Nephron (organoid): ENCODE results near the gene ASAP2.

Experiments used
- H3K27ac Mint-ChIP-seq, 3 experiments: 2 replicates each; pipeline ENCODE4 v1.8.0; 2020; ENCODE audit warnings: mixed read lengths in 3 of 3, mild to moderate bottlenecking in 2 of 3, moderate library complexity in 1 of 3
- H3K27me3 Mint-ChIP-seq: 2 replicates; pipeline ENCODE4 v1.8.0; 2021; ENCODE audit warnings: low read depth, mild to moderate bottlenecking, moderate library complexity, mixed read lengths
- H3K36me3 Mint-ChIP-seq: 2 replicates; pipeline ENCODE4 v1.8.0; 2020; ENCODE audit warnings: low read depth, mixed read lengths
- H3K4me1 Mint-ChIP-seq: 2 replicates; pipeline ENCODE4 v1.8.0; 2020; ENCODE audit warnings: mixed read lengths
- H3K4me3 Mint-ChIP-seq, 3 experiments: 2 replicates each; pipeline ENCODE4 v1.8.0; 2020; ENCODE audit warnings: mild to moderate bottlenecking in 3 of 3, mixed read lengths in 3 of 3, moderate library complexity in 2 of 3
- H3K9me3 Mint-ChIP-seq: 2 replicates; pipeline ENCODE4 v1.8.0; 2020; ENCODE audit warnings: mixed read lengths
- CTCF ChIP-seq, 3 experiments: fragments of 200-600 bp; sonication (generic); IDR thresholded peaks; one replicate each; pipeline ENCODE4 v1.5.0; 2021; ENCODE audit warnings: antibody characterized with exemption in 3 of 3; ENCODE audit not compliant: unreplicated experiment in 3 of 3

ASAP2 gene

GRCh38 chr2:9244985-9245544 lies 38.5 kb downstream of the ASAP2 start:
- no peak for TF ChIP-seq CTCF (IDR thresholded peaks at IDR 0.05; ENCODE audit: unreplicated experiment in 3 of 3)
- Mint-ChIP-seq H3K27ac (peak overlapping the region in 2 of 3 experiments; percentile 52 to 59), H3K4me1 (peaks cover 71% of the 10 kb centered on the region), H3K9me3 (no peaks in the 10 kb centered on the region), H3K36me3 (no peaks in the 10 kb centered on the region), H3K27me3 (no peaks in the 10 kb centered on the region), H3K4me3 (no peak overlapping the region)

GRCh38 chr2:9247177-9247576 lies 40.6 kb downstream of the ASAP2 start:
- H3K9me3 Mint-ChIP-seq, result no peaks in the 10 kb centered on the region
- no peak overlapping the region for H3K4me3 Mint-ChIP-seq
- H3K27ac Mint-ChIP-seq, result peak overlapping the region; percentile 19 to 81 (median 78)
- no peaks in the 10 kb centered on the region for H3K36me3 Mint-ChIP-seq
- H3K4me1 Mint-ChIP-seq, result peaks cover 78% of the 10 kb centered on the region
- H3K27me3 Mint-ChIP-seq, result no peaks in the 10 kb centered on the region
- TF ChIP-seq CTCF (IDR thresholded peaks at IDR 0.05; ENCODE audit: unreplicated experiment in 3 of 3), result no peak

DNA sequence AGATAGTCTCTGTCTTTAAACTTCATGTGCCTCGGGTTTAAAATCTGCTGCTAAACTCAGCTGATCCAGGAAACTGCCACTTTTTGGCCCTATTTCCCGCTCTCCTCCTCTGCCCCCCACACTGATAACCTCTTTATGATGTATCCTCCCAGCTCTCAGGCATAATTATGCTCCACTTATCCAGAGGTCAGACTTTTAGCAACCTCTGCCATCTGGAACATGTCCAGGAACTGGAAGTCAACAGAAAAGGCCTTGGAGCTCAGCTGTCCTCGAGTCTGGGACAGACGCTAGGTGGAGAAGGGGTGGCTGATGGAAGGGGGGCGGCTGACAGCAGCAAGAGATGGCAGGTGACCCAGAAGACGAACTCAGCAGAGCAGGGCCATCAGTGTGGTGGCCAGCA lies 41.2 kb downstream of the ASAP2 start:
- TF ChIP-seq CTCF (IDR thresholded peaks at IDR 0.05; ENCODE audit: unreplicated experiment in 3 of 3), result no peak
- peak overlapping the region; percentile 19 to 81 (median 78) for H3K27ac Mint-ChIP-seq
- no peaks in the 10 kb centered on the region for H3K27me3 Mint-ChIP-seq
- H3K9me3 Mint-ChIP-seq, result no peaks in the 10 kb centered on the region
- peak overlapping the region in 1 of 3 experiments; percentile 51 for H3K4me3 Mint-ChIP-seq
- H3K4me1 Mint-ChIP-seq, result peaks cover 74% of the 10 kb centered on the region
- no peaks in the 10 kb centered on the region for H3K36me3 Mint-ChIP-seq

DNA sequence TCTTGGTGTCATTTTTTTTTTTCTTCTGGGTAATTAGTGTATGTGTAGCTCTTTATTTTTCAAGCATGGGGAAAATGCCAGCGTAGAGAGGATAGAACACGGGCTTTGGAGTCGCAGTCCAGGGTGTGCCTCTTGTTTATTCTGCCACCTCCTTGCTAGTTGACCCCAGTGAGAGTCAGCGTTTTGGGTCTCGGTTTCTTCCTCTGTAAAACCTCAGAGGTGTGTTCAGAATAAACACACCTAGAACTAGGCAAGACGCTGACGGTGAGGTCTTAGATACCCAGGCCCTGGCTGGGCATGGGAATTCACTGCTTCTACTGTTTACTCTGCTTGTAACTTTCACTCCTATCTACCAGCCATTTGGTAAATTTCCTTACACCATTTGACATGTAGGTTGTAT lies 41.8 kb downstream of the ASAP2 start:
- no peak overlapping the region for H3K4me3 Mint-ChIP-seq
- no peak for TF ChIP-seq CTCF (IDR thresholded peaks at IDR 0.05; ENCODE audit: unreplicated experiment in 3 of 3)
- no peaks in the 10 kb centered on the region for H3K27me3 Mint-ChIP-seq
- peaks cover under 1% of the 10 kb centered on the region for H3K36me3 Mint-ChIP-seq
- H3K4me1 Mint-ChIP-seq, result peaks cover 74% of the 10 kb centered on the region
- peak overlapping the region; percentile 19 to 81 (median 78) for H3K27ac Mint-ChIP-seq
- H3K9me3 Mint-ChIP-seq, result no peaks in the 10 kb centered on the region

- TF ChIP-seq CTCF (IDR thresholded peaks at IDR 0.05; ENCODE audit: unreplicated experiment in 3 of 3), result no peak
- H3K4me3 Mint-ChIP-seq, result no peak overlapping the region
- H3K27me3 Mint-ChIP-seq, result no peaks in the 10 kb centered on the region
- peaks cover 76% of the 10 kb centered on the region for H3K4me1 Mint-ChIP-seq
- H3K9me3 Mint-ChIP-seq, result no peaks in the 10 kb centered on the region
- H3K36me3 Mint-ChIP-seq, result peaks cover 3% of the 10 kb centered on the region
- H3K27ac Mint-ChIP-seq, result peak overlapping the region; percentile 19 to 81 (median 27)
Measured at GRCh38 chr2:9249020-9249800, 42.6 kb downstream of the ASAP2 start.
